Activated T-cell treated with anti-CD3 and anti-CD28 coated beads for 4 hours (primary cell): ENCODE data around the gene GSTP1.
"Not testable (repeated sequence)": the region's sequence is repeated elsewhere in the genome, so short reads cannot be mapped to it uniquely, and the experiment has no call there.

Source experiments
- DNase-seq: peaks from one replicate; pipeline ENCODE4 v3.0.0-alpha.2; 2020

The GSTP1 gene

DNA sequence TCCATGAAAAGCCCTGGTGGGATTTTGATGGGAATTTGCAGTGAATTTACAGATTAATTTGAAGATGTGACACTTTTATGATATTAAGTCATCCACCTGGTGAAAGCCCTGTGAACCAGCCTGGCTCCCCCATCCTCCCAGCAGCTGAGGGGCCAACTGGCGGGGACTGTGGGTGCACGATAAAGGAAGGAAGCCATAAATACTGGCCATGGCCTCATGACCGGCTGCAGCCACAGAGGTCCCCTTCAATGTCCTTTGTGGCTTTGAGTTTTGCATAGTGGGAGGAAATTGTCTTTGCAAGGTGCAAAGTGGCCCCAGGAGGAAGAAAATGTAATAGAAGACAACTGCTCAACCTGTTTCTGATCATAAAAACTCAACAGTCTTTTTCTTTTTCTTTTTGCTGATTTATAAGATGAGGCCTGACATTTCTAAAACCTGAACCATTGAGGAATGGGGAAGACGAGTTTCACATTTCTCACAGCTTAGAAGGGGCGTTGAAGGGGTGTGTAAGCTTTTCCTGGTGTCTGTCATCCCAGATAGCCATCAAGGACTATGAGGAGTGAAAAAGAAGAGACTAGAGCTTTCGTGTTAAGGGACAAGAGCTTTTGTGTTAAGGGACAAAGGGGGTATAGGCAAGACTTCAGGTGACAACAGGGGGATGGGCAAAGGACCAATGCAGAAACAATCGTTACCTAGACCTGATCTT, 16.9 kb downstream of the GSTP1 start:
- DNase-seq = no peak

DNA sequence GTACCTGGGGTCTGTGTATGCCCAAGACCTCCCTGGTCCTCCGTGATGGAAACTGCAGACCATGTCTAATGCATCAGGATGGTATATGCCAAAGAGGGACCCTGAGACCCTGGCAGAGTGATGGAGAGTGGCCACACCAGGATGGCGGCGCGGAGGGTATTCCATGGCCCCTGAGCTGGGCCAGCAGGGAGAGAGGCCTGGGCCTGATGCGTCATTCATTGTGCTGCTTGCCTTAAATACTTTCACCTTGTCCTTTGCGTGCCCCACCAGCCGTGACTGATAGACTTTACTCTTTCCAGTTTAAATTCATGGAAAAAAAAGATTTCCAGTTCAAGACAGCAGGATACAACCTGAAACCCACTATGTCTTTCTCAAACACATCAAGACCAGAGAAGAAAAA, 17.5 kb downstream of the GSTP1 start:
- DNase-seq = no peak

DNA sequence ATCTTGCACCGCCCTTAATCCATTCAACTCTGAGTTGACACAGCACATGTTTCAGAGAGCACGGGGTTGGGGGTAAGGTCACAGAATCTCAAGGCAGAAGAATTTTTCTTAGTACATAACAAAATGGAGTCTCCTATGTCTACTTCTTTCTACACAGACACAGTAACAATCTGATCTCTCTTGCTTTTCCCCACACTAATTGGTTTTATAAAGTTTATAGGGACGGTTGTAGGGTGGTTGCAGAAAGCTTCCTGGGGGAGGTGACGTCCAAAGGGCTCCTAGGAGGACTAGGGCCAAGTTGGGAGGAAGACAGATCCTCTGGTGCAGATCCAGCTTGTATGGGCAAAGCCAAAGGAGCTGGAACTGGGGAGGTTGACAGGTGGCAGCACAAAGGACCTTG, 20.5 kb downstream of the GSTP1 start:
- not testable (repeated sequence) for DNase-seq

DNA sequence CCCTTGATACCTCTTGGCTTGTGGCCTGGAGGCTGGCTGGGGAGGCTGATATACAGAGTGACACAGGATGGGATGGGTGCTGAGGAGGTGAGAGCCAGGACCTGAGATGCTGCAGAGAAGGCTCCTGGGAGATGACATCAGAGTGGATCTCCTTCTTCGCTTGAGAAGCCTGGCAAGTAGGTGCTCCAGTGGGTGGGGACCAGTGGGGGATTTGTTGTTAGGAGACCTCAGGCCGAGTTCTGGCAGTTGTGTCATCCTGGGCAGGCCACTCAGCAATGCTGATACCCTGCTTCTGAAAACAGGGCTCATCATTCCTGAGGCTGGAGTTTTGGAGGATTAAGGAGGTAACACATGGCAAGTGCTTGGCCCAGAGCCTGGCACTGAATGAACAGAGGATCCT, 21.2 kb downstream of the GSTP1 start:
- DNase-seq = no peak

DNA sequence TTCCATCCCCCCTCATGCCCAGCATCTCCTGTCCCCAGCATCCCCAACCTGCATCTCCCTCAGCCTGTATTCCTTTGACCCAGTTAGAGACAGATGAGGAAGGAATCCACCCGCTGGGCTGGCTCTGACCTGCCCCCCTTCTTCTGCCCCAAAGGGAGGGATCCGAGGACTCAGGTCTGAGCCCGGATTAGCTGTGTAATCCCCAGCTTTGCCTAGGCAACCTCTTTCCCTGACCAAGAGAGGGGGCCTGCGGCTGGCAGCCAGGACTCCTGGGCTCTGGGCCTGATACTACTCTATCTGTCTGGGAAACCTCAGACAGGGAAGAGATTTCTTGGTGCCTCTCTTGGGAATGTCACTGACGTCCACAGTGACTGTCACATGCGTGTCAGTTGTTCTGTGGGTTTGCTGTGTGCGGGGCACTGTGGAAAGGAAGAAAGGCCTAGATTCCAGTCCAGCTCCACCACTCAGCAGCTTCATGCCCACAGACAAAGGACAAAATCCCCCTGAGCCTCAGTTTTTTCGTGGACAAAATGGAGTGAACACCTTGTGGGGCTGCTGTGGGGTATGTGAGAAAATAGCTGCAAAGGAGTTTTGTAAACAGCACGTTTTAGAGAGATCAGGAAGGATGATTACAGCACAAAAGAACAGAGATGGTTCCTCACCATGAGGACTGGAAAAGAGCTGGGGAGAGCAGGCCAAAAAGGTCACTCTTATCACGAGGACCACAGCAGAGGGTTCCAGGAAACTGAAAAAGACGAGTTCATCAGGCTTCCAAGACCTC, 21.8 kb downstream of the GSTP1 start:
- no peak for DNase-seq

DNA sequence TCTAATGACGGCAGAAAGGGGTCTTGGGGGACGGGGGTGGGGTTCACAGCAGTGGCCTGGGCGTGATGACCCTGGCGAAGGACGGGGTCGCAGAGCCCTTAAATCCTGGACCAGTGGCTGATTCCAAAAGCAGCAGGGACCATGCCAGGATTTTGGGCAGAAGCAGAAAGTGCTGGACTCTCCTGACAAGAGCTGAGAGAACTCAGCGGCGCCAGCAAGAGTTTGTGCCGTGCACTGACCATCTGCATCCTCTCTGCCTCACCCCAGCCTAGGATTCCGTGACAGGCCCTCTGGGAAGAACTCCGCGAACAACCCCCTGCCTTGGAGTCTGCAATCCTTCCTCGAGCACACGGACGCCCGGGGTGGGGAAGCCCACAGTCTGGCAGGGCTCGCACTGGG, 22.5 kb downstream of the GSTP1 start:
- no peak for DNase-seq

DNA sequence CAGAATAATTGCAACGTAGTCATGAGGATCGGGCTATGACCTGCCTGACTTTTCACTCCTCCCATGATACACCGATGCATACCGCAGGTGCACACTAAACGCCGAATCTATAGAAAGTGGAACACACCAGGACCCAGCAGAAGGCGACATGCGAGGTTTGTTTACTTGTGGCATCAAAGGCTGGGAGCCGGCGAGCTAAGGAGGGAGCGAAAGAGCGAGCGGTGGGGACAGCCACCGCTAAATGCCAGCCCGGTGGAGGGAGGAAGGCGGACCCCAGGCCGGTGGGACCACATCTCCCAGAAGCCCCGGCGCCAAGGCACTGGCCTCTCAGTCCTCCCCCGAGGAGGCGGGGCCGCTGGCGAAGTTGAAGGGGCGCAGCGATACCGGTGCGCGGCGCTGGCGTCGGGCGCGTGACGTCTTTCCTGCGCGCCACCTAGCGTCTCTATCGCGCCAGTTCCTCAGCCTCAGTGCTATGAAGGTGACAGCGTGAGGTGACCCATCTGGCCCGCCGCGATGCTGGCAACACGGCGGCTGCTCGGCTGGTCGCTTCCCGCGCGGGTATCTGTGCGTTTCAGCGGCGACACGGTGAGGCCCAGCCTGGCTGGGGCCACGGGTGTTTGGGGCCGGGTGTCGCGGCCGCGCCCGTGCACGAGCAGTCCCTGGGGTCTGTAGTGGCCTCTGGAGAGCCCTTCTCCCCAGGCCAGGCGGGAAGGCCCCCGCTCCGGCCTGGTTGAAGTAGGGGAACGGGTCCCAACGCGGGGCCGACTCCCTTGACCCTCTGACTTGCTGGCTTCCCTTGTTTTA, 23.1 kb downstream of the GSTP1 start, which contains the start of gene NDUFV1:
Gene NDUFV1 (plus strand): TSS at position 445 of the 804 bp plus-strand sequence. CDS start 69 bp downstream, at position 514.
- peak; percentile 94 for DNase-seq

DNA sequence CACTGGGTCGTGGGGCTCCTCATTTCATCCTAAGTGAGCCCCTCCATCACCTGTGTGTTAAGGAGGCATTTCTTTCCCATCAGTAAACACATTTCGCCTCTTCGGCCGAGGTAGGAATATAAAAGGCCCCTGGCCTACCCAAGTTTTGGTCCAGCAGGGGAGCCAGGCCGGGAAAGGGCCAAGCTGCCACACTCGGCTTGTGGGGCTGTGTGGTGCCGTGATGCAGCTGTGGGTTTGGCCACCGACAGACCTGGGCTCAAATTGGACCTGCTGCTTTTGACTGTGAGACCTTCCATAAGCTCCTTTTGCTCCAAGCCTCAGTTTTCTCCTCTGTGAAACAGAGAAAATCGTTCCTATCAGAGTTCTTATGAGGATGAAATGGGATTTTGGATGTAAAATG, 23.9 kb downstream of the GSTP1 start:
- DNase-seq = no peak

DNA sequence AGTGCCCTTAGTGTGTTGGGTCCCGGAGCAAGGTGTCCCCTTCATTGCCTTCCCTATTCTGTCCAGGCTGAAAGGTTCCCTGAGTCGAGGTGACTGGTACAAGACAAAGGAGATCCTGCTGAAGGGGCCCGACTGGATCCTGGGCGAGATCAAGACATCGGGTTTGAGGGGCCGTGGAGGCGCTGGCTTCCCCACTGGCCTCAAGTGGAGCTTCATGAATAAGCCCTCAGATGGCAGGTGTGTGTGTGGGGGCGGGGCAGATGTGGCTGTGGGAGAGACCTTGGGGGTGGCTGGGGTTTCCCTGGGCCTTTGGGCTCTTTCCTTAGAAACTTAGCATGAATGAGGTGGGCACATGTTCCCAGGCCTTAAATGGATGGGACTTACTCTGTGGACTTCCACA, 24.9 kb downstream of the GSTP1 start:
- no peak for DNase-seq

DNA sequence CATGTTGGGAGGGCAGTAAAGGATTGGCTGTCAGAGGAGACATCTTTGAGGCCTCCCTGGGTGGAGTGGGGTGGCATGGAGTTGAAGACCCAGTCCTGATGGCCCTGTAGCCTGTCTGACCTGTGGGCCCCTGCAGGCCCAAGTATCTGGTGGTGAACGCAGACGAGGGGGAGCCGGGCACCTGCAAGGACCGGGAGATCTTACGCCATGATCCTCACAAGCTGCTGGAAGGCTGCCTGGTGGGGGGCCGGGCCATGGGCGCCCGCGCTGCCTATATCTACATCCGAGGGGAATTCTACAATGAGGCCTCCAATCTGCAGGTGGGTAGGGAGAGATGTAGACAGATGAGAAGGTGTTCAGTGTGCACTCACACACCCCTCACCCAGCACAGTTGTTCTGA, 25.7 kb downstream of the GSTP1 start:
- DNase-seq = no peak

DNA sequence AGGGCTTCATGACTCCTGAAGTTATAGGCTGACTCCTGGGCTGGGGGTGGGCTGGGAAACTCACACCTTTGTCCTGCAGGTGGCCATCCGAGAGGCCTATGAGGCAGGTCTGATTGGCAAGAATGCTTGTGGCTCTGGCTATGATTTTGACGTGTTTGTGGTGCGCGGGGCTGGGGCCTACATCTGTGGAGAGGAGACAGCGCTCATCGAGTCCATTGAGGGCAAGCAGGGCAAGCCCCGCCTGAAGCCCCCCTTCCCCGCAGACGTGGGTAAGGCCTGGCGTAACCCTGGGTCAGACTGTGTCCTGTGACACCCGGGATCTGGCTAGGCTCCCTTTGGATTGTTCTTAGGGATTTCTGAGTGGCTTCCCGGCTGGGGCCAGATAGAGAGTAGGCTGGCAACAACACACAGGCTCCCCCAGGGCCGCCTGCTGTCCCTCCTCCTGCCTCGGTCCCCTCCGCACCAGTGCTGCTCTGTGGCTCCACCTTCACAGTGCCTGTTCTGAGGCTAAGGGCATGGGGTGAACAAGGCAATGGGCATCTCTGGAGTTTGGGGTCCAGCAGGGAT, 26.8 kb downstream of the GSTP1 start:
- no peak for DNase-seq

DNA sequence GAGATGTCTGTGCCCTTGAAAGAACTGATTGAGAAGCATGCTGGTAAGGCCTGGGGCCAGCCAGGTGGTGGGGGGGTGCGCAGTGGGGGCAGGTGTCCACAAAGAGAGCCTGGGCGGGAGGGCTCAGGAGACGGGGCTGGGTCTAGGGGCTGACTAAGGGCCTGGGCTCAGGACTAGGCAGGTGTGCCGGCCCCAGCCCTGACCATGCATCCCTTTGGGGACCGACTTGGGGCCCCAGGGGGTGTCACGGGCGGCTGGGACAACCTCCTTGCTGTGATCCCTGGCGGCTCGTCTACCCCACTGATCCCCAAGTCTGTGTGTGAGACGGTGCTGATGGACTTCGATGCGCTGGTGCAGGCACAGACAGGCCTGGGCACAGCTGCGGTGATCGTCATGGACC, 27.6 kb downstream of the GSTP1 start:
- no peak for DNase-seq

DNA sequence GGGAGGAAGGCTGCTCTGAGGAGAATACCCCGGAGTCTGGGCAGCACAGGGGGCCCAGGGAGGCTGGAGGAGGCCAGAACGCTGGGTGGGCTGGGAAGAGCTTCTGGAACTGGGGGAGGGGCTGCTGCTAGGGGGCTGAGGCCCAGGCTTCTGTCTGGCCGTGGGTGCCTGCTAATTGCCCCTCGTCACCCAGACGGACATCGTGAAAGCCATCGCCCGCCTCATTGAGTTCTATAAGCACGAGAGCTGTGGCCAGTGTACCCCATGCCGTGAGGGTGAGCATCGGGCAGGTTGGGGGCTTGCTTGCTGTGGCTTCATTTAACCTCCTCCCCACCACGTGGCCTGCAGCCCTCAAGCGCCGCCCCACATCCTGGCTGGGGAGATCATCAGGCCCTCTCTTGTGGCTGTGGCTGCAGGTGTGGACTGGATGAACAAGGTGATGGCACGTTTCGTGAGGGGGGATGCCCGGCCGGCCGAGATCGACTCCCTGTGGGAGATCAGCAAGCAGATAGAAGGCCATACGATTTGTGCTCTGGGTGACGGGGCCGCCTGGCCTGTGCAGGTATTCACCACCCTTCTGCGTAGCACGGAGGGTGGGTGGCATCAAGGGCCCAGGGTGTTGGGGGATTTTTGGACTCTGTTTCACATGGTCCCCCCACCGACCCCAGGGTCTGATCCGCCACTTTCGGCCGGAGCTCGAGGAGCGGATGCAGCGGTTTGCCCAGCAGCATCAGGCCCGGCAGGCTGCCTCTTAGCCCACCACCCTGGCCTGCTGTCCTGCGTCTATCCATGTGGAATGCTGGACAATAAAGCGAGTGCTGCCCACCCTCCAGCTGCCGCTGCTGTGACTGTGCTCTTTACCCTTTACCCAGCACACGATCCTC, 28.3 kb downstream of the GSTP1 start:
- no peak for DNase-seq

DNA sequence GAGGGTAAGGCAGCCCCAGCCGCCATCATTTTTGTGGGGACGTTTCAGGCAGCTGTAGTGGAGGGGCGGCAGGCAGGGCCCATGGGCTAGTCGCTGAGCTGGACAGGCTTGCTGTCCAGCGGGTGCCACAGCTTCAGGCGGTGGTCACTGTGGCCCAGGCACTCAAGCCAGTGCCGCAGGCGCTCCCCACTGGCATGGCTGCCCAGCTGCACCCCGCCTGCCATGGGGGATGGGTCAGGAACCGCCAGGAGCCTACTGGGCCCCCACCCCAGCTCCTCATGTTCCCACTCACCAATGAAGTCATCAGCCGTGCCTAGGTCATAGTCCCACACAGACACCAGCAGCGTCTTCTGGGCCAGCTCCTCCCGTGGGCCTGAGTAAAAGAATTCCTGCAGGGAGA, 29.1 kb downstream of the GSTP1 start:
- DNase-seq = no peak

DNA sequence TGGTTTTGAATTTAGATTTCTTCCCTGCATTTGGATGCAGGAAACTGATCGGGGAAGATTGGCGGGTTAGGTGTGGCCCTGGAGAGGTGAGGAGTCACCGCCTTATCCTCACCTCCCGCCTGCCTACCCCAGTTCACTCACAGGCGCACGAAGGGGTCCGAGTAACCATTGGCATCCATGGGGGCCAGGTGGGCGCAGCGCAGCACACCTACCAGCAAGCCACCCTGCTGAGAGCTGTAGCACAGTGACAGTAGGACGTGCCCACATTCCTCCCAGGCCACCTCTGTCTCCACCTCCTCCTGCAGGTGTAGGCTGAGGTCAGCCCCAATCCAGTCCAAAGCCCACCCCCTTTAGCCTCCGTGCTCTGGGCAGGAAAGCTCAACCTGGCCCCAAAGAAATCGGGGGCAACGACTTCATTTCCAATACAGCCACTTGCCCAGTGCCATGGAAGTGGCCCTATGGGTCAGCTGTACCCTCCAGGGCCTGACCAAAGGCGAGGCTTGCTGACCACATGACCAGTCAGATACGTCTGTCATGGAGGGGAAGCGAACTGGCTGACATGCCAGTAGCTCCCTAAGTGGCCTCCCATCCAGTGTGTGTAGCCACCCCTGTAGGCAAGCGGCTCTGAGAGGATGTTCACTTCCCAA, 29.8 kb downstream of the GSTP1 start:
- no peak for DNase-seq

DNA sequence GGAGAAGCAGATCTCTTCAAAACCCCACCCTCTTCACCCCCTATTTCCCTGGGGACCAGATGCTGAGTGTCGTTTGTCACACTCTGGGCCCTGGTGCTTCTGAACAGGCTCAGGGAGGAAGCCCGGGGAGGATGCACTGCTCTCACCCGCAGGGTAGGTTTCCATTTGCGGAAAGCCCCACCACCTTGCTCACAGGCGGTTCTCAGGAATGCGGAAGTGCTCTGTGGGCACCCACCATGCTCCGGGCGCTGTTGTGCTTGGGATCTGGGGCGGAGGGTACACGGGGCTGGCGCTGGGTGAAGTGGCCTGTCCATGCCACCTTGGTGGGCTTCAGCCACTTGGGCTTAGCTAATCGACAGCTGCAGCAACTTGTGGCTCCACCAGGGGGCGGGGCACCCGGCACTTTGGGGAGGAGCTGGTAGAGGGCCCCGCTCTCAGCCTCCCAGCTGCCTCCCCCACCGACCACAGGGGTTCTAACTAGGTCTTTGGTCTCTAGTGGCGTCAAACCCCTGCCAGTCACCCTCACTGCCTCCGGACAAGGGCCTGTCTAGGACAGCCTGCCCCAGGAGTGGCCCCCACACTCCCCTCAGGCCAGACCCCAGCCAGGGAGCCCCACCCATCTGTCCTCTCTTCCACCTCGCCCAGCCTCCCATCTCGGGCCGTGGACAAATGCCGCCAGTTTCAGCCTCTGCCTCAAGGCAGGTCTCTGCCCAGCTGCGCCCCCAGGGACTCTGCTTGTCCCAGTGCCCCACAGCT, 30.5 kb downstream of the GSTP1 start:
- peak; percentile 74 for DNase-seq

DNA sequence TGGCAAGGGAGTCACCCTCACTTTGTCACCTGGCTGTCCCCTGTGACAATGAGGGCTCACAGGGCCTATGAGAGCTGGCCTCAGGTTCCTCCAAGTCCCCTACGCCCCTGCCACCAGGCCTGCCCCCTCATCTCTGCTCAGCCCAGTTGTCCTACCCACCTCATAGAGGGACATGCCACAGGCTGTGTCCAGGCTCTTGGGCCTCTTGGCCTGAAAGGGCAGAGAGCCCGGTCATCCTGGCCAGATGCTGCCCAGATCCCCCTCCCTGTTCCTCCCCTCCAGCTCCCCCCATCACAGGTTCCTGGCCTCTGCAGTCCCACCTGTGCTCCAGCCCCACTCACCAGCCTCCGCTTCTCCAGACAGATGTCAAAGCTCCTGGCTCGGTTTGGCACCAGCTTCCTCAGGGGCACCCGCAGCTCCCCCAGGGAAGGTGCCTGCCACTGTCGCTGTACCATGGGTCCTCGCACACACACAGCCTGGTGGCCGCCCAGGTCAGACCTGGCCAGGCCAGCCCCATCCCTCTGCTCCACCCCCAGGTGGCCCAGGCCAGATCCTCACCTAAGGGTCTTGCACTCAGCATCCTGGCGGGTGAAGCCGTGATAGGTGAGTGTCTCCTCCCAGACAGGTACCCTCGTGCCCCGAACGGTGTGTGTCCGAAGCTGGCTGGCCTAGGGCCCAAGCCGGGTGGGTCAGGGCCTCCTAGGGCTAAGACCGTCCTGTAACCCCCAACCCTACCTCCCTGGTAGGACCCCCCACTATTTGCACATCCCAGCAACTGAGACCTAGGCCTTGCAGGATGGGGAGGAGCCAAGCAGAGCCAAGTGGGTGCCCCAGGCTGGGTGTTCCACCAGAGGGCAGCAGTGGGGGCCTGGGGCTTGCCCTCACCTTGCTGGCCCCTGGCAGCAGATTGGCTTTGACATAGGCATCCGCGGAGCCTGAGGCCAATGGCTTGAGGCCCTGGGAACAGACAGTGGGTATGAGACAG, 31.4 kb downstream of the GSTP1 start:
- no peak for DNase-seq

DNA sequence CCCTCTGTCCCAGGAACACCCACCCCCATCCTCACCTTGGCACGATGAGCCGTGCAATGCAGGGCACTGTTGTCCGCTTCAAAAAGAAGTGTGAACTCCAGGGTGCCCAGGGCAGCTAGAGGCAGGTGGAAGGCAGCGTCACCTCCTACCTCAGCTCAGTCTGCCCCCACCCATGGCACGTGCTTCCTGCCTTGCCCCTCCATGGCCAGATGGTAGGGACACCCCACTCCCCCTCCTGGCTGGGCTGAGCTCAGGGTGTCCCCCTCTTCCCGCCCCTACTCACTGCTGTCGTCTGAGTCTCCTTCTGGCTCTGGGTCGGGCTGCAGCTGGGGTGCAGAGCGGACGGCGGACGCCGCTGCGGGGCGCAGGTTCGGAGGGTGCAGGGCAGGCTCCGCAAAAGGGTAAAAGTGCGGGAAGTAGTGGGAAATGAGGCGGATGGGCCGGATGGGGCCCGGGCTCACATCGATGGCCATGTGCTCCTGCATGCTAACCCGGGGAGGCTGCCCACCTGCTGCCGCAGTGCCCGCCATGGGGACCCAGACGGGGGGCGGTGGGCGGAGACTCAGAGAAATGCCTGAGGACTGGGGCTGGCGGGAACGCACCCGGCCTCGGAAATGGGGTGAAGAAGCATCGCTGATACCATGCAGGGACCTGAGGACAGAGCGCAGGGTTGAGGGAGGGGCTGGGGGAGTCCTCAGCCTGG, 32.3 kb downstream of the GSTP1 start:
- no peak for DNase-seq
